ENCODE results near the gene LTB4R.
A peak's percentile ranks its signal among the peaks of the same experiment; 100 is the strongest.
"Not testable (repeated sequence)": the region's sequence is repeated elsewhere in the genome, so short reads cannot be mapped to it uniquely, and the experiment has no call there.

Gene LTB4R

GRCh38 chr14:24348186-24348585, 36.9 kb downstream of the LTB4R start:
- DNase-seq, result no peak

DNA sequence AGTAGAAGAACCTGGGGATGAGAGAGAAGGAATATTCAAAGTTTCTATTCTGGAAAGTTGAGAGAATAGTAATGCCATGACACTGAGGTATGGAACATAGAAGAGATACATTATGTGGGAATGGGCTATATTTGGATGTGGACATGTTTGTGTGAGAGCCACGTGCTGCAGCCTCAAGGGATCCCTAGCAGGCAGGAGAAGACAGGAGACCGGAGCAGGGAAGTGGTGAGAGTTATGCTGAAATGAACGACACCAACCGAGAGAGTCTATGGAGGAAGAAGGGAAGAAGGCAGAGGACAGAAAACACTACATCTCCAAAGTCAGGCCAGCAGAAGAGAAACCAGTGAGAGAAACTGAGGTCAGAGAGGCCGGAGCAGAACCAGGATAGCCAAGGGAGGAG, 38.4 kb downstream of the LTB4R start:
- DNase-seq, result no peak

DNA sequence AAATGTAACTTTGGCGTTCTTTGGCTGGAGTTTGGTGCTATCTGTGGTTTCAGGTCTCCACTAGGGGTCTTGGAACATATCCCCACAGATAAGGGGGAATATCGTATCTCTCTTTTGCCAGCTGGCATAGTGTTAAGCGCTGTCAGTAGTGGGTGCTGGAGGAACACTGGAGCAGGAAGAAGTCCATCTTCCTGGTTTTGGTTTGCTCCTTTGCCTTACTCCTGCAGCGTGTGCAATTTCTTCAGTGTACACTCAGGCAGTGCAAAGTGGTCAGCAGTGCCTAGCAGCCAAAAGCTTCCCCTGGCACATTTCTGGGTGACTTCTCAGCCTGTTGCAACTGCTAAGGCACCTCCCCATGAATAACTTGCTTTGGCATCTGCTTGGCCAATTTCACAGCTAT, 40.2 kb downstream of the LTB4R start:
- peak; percentile 60 for DNase-seq

- no peak for DNase-seq
Observed at GRCh38 chr14:24353559-24354481, 42.5 kb downstream of the LTB4R start.

- not testable (repeated sequence) for DNase-seq
Observed at GRCh38 chr14:24354482-24354825, 43.2 kb downstream of the LTB4R start.

DNA sequence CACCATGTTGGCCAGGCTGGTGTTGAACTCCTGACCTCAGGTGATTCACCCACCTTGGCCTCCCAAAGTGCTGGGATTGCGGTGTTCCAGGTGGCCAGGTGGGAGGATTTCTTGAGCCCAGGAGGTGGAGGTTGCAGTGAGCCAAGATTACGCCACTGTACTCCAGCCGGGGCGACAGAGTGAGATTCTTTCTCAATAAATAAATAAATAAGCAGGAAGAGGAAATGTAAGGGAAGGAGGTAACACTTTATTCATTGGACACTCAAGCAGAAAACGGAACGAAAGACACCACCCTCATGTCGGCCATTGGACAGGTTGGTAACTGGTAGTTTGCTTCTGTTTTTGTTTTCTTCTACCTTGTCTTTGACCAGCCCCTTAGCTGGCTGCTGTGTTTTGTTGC, 43.7 kb downstream of the LTB4R start:
- no peak for DNase-seq

GRCh38 chr14:24356208-24356607, 44.9 kb downstream of the LTB4R start:
- DNase-seq, result no peak

DNA sequence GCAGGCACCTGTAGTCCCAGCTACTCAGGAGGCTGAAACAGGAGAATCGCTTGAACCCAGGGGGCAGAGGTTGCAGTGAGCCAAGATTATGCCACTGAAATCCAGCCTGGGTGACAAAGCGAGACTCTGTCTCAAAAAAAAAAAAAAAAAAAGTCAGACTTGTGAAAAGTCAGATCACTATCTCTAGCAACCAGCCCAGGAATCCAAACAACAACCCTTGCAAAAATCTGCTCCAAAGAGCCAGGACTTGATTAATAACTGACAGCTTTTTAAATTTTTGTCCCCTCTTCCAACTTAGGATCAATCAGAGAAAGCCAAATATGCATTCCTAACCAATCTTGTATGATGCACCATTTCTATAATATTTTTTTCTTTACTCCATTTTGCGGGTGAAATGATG, 49.0 kb downstream of the LTB4R start:
- DNase-seq, result no peak

GRCh38 chr14:24361326-24361725, 50.0 kb downstream of the LTB4R start:
- DNase-seq, result no peak

GRCh38 chr14:24362241-24362960, 51.1 kb downstream of the LTB4R start:
- no peak for DNase-seq

- no peak for DNase-seq
Observed at GRCh38 chr14:24363401-24363800, 52.1 kb downstream of the LTB4R start.

DNA sequence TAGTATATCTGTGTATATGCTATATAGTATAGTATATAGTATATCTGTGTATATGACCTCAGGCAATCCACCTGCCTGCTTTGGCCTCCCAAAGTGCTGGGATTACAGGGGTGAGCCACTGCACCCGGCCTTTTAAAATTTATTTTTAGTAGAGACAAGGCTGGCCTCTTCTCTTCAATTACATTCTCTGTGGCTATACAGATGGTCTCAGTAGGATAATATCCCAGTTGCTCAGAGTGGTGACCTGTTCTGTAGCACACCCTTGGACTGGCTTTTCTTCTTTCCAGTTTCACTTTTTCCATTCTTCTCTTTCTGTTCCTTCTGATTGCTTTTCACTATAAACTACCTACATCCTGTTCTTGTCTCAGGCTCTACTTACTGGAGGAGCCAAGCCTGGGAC, 53.5 kb downstream of the LTB4R start:
- DNase-seq, result no peak

- DNase-seq, result peak; percentile 90
Observed at GRCh38 chr14:24365600-24366412, 54.5 kb downstream of the LTB4R start.

GRCh38 chr14:24366413-24366720, 55.1 kb downstream of the LTB4R start:
- no peak for DNase-seq

DNA sequence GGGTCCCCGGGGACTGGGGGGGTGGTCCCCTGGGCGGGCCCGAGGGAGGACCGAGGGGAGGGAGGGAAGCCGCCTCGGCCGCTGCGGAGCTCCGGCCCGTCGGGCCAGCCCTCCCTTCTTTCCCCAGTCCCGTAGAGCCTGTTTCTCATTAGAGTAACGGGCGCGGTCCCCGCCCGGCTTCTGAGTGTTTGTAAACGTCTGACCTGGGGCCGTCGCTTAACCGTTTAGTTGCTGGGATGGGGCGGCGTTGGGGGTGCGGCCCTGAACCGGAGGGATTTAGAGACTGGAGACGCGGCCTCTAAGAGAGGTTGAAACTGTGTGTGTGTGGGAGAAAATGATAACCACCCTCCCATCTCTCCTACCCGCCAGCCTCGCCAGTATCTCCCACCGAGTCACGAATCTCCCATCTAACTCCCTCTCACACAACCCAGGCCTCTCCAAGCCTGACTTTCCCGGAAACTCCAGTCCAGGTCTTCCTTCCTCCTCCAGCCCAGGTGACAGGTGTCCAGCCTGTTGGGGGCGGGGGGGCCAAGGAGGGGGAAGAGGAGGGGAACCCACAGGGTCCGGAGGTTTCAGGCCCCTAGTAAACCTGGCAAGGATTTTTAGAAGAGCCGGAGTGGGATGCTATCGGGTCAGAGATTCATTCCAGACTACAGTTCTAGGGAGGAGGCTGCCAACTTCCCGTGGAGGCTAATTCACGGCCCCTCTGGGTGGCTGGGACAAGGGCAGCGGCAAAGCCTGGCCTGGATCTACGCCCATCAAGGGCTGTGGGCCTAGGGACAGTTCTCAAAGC, 55.6 kb downstream of the LTB4R start:
- DNase-seq, result peak; percentile 84
